Mesendoderm (in vitro differentiated cells): ENCODE measurements around the gene FOXL2NB.

Experiments used
- DNase-seq: peaks from one replicate; pipeline ENCODE4 v3.0.0; 2013
- H2AK5ac ChIP-seq: 2 replicates; pipeline ENCODE4 v1.6.1; 2013; ENCODE audit warnings: low read length, inconsistent platforms
- H2BK120ac ChIP-seq: 2 replicates; pipeline ENCODE4 v1.6.1; 2013; ENCODE audit warnings: low read depth, mild to moderate bottlenecking, low read length, moderate library complexity, mixed read lengths
- H2BK15ac ChIP-seq: replicated peaks from 2 replicates; pipeline ENCODE4 v1.6.1; 2013; ENCODE audit warnings: low read depth, mild to moderate bottlenecking, moderate library complexity
- H2BK5ac ChIP-seq: 2 replicates; pipeline ENCODE4 v1.6.1; 2013; ENCODE audit warnings: low read length, inconsistent platforms
- H3K18ac ChIP-seq: 2 replicates; pipeline ENCODE4 v1.6.1; 2013; ENCODE audit warnings: mild to moderate bottlenecking, low read length, mixed read lengths
- H3K23ac ChIP-seq: one replicate; pipeline ENCODE4 v1.6.1; 2013; ENCODE audit warnings: low read length
- H3K27ac ChIP-seq: 2 replicates; pipeline ENCODE4 v1.5.1; 2013; ENCODE audit warnings: low read depth, mild to moderate bottlenecking, inconsistent platforms, low read length, moderate library complexity
- H3K27me3 ChIP-seq: 2 replicates; pipeline ENCODE4 v1.6.1; 2013; ENCODE audit warnings: low read length, control low read depth, mild to moderate bottlenecking, inconsistent platforms; ENCODE audit not compliant: insufficient read depth, poor library complexity
- H3K36me3 ChIP-seq: 2 replicates; pipeline ENCODE4 v1.6.1; 2013; ENCODE audit warnings: low read length, inconsistent platforms; ENCODE audit not compliant: control insufficient read depth, insufficient read depth
- H3K4ac ChIP-seq: one replicate; pipeline ENCODE4 v1.6.1; 2013; ENCODE audit warnings: low read depth, mild to moderate bottlenecking, low read length, moderate library complexity
- H3K4me1 ChIP-seq: 2 replicates; pipeline ENCODE4 v1.6.1; 2013; ENCODE audit warnings: low read depth, low read length, inconsistent platforms; ENCODE audit not compliant: control insufficient read depth
- H3K4me2 ChIP-seq: 2 replicates; pipeline ENCODE4 v1.6.1; 2013; ENCODE audit warnings: low read length
- H3K4me3 ChIP-seq: 2 replicates; pipeline ENCODE4 v1.5.1; 2013; ENCODE audit warnings: mild to moderate bottlenecking, low read length
- H3K56ac ChIP-seq: one replicate; pipeline ENCODE4 v1.6.1; 2013; ENCODE audit warnings: low read length
- H3K79me1 ChIP-seq: 2 replicates; pipeline ENCODE4 v1.6.1; 2013; ENCODE audit warnings: low read length, inconsistent platforms
- H3K79me2 ChIP-seq: 2 replicates; pipeline ENCODE4 v1.6.1; 2013; ENCODE audit warnings: mild to moderate bottlenecking, low read length; ENCODE audit not compliant: control insufficient read depth, insufficient read depth
- H3K9ac ChIP-seq: 2 replicates; pipeline ENCODE4 v1.6.1; 2013; ENCODE audit warnings: low read length, inconsistent platforms
- H4K5ac ChIP-seq: one replicate; pipeline ENCODE4 v1.6.1; 2013; ENCODE audit warnings: low read length
- H4K8ac ChIP-seq: one replicate; pipeline ENCODE4 v1.6.1; 2013; ENCODE audit warnings: low read depth, mild to moderate bottlenecking, control low read depth, low read length, moderate library complexity
- WGBS: extraction: QIAGEN DNeasy Blood & Tissue Kit; methylation state at CpG from one replicate; pipeline ENCODE4 v1.1.7; 2013; ENCODE audit warnings: low lambda C conversion rate, missing lambda C conversion rate; ENCODE audit not compliant: insufficient coverage; ENCODE audit errors: extremely low coverage; 5-methylcytosine and 5-hydroxymethylcytosine counted together

Gene FOXL2NB

DNA sequence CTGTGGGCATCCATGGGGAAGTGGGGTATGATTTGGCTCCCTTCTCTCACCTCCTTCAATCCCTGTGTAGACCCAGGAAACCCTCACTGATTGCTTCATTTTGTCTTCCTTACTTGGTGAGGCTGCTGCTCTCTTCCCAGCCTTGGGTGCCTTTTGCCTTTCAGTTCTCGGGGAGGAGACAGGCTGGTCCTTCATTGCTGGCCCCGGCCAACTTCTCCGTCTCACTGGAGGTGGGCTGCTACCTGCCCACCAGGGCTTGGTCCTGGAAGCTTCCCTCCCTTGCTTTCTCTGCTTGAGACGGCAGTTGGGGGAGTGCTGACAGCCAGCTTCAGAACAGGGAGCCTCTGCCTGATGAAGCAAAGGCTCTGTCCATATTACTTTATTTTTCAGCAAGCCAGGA is 4.7 kb upstream of the FOXL2NB start:
- no peak overlapping the region for H3K27ac ChIP-seq
- H2AK5ac ChIP-seq = no peak overlapping the region
- no peak overlapping the region for H2BK120ac ChIP-seq
- no peak overlapping the region for H2BK5ac ChIP-seq
- H2BK15ac ChIP-seq = no peak overlapping the region
- no peak overlapping the region for H4K5ac ChIP-seq
- H4K8ac ChIP-seq = no peak overlapping the region
- H3K79me2 ChIP-seq = no peaks in the 10 kb centered on the region
- H3K79me1 ChIP-seq = no peaks in the 10 kb centered on the region
- peaks cover 58% of the 10 kb centered on the region for H3K27me3 ChIP-seq
- H3K18ac ChIP-seq = no peak overlapping the region
- DNase-seq = no peak
- H3K4me2 ChIP-seq = no peak overlapping the region
- no peak overlapping the region for H3K56ac ChIP-seq
- no CpG with 5 or more reads among the region's 4 CpGs for WGBS
- H3K4me1 ChIP-seq = peaks cover 3% of the 10 kb centered on the region
- H3K36me3 ChIP-seq = no peaks in the 10 kb centered on the region
- H3K9ac ChIP-seq = no peak overlapping the region
- no peak overlapping the region for H3K4me3 ChIP-seq
- H3K23ac ChIP-seq = no peak overlapping the region
- no peak overlapping the region for H3K4ac ChIP-seq

DNA sequence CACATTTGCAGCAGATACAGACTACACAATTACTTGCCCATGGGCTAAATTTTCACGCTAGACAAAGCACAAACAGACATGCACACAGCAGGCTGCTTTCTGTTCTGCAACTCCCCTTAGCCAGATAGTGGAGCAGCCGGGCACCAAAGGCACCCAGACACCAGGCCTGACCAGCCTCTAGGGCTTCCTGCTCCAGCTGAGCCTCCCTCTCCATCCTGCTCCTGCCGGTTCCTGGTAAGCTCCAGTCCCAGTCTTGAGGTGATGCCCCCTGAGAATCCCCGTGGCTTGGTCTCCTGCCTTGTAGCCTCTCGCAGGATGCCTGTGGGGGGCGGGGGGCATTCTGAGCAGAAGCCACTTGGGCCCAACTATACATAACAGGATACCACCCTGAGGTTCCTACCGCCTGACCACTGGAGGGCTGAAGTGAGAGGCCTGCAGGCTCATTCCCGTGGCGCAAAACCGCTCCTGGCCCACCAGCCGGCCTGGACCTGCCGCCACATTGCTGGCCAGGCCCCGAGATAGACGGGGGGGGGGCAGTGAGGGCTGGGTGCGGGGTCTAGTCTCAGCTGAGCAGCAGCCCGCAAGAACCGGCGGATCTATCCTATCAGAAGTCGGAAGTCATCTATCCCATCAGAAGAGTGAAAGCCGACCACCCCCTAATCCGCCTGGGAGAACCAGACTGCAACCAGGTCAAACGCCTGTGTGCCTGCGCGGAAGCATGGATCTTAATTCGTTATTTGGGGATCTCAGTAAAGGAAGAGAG is 4.0 kb upstream of the FOXL2NB start:
- no peak overlapping the region for H3K23ac ChIP-seq
- H4K5ac ChIP-seq = no peak overlapping the region
- H3K79me2 ChIP-seq = no peaks in the 10 kb centered on the region
- no peak overlapping the region for H3K4ac ChIP-seq
- H4K8ac ChIP-seq = no peak overlapping the region
- WGBS = no CpG with 5 or more reads among the region's 25 CpGs
- H3K36me3 ChIP-seq = no peaks in the 10 kb centered on the region
- H2BK15ac ChIP-seq = no peak overlapping the region
- no peak overlapping the region for H3K56ac ChIP-seq
- H3K27ac ChIP-seq = no peak overlapping the region
- H2BK120ac ChIP-seq = no peak overlapping the region
- DNase-seq = peak; percentile 58
- no peaks in the 10 kb centered on the region for H3K4me1 ChIP-seq
- H3K27me3 ChIP-seq = peaks cover 53% of the 10 kb centered on the region
- no peak overlapping the region for H3K9ac ChIP-seq
- no peak overlapping the region for H2BK5ac ChIP-seq
- H2AK5ac ChIP-seq = no peak overlapping the region
- H3K18ac ChIP-seq = no peak overlapping the region
- H3K4me2 ChIP-seq = no peak overlapping the region
- H3K4me3 ChIP-seq = no peak overlapping the region
- H3K79me1 ChIP-seq = no peaks in the 10 kb centered on the region

DNA sequence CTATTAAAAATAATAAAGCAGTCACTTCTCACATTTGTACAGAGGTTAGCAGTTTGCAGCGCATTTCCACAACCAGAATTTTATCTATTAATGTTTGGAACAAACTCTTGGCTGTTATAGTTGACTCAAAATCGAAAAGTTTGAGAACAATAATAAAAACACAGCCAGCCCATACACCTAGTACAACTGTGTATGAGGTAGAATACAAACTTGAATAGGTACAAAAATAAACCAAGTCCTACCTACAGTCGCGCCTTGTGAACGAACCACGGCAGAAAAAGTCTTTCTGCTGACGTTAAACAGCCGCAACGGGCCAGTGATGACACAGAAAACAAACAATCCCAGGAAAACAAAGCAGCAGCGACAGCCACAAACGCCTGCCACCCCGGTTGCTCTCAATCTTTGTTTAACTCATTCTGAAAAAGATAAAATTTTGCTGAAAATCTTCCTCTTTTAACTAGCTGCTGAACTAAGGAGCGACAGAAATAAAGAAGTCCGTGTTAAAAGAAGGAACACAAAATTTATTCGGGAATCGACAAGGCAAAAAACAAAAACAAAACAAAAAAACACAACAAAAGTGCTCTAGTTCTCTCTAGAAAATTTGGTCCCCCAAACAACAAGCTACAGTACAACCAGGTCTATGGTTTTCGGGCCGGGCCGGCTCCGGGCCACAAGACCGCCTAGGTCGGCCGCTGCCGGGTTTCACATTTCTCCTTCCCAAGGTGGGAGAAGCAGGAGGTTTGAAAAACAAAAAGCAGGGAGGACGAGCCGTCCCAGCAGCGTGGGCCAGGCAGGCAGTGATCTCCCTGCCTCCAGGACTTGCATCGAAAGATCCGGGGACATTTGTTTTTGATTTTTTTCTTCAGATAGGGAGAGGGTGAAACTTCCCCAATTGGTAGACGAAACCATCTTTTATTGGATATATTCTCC is 3.0 kb upstream of the FOXL2NB start:
- H3K56ac ChIP-seq = no peak overlapping the region
- H4K8ac ChIP-seq = no peak overlapping the region
- no peaks in the 10 kb centered on the region for H3K79me1 ChIP-seq
- peak; percentile 72 for DNase-seq
- peak overlapping the region; percentile 25 for H3K18ac ChIP-seq
- no peak overlapping the region for H4K5ac ChIP-seq
- H3K23ac ChIP-seq = no peak overlapping the region
- H3K27ac ChIP-seq = no peak overlapping the region
- no peak overlapping the region for H2AK5ac ChIP-seq
- no peaks in the 10 kb centered on the region for H3K36me3 ChIP-seq
- H2BK120ac ChIP-seq = no peak overlapping the region
- H3K4me2 ChIP-seq = peak overlapping the region; percentile 3
- no peak overlapping the region for H3K4ac ChIP-seq
- H3K4me3 ChIP-seq = no peak overlapping the region
- H3K27me3 ChIP-seq = peaks cover 52% of the 10 kb centered on the region
- H3K4me1 ChIP-seq = no peaks in the 10 kb centered on the region
- no peaks in the 10 kb centered on the region for H3K79me2 ChIP-seq
- H2BK5ac ChIP-seq = no peak overlapping the region
- H3K9ac ChIP-seq = no peak overlapping the region
- H2BK15ac ChIP-seq = no peak overlapping the region
- no CpG with 5 or more reads among the region's 30 CpGs for WGBS

DNA sequence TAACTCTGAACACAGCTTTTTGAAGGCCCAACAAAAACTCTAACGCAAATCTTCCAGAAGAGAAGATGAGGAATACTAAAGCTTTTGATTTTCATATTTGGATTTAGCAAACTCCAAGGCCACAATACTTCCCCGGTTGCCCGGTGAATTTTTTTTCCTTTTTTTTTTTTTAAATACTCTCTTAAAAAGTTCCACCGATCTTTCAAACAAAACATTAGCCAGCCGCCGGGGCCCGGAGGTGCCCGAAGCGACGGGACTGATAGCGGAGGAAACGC is 2.4 kb upstream of the FOXL2NB start:
- no peak overlapping the region for H3K23ac ChIP-seq
- peaks cover 2% of the 10 kb centered on the region for H3K4me1 ChIP-seq
- H2BK5ac ChIP-seq = no peak overlapping the region
- H3K4me3 ChIP-seq = no peak overlapping the region
- H3K18ac ChIP-seq = no peak overlapping the region
- no peak overlapping the region for H3K4ac ChIP-seq
- H3K36me3 ChIP-seq = no peaks in the 10 kb centered on the region
- H3K79me1 ChIP-seq = no peaks in the 10 kb centered on the region
- no peak overlapping the region for H3K9ac ChIP-seq
- no CpG with 5 or more reads among the region's 12 CpGs for WGBS
- H4K5ac ChIP-seq = no peak overlapping the region
- H2BK120ac ChIP-seq = no peak overlapping the region
- H3K27me3 ChIP-seq = peaks cover 52% of the 10 kb centered on the region
- DNase-seq = no peak
- no peaks in the 10 kb centered on the region for H3K79me2 ChIP-seq
- H3K56ac ChIP-seq = peak overlapping the region; percentile 65
- no peak overlapping the region for H2BK15ac ChIP-seq
- no peak overlapping the region for H4K8ac ChIP-seq
- H2AK5ac ChIP-seq = no peak overlapping the region
- peak overlapping the region; percentile 59 for H3K4me2 ChIP-seq
- no peak overlapping the region for H3K27ac ChIP-seq

DNA sequence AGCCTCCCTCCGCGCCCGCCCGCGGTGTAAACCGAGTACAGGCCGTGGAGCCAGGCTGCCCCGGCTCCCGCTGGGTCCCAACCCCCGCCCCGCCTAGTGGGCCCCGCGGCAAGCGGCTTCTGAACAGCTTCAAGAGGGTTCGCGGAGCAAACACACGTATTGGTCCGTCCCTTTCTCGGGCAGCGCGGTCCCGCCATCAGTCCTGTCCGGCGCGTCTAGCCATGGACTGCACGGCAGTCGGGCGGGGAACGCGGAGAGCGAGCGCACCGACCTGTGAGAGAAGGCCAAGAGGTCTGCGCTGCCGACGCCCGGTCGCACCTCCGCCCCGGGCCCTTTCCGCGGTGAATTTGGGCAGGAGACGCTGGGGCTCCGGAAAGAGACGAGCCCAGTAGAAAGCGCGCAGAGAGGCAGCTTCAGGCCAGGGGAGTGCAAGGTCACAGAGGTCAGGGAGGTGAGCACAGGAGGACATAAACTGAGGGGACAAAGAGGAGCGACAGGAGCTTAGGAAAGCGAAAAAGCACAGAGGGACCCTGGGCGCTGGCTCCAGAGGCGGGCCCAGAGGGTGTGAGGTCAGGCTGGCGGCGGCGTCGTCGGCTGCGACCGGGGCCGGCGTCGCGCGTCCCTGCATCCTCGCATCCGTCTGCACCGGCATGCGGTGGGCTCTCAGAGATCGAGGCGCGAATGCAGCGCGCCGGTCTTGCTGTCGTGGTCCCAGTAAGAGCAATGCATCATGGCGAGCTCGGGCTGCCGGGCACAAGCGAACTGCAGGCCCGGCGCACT is 1.9 kb upstream of the FOXL2NB start:
- Histone ChIP-seq H2AK5ac (no peak overlapping the region), H2BK5ac (no peak overlapping the region), H3K27me3 (peaks cover 52% of the 10 kb centered on the region), H3K4ac (no peak overlapping the region), H3K4me1 (peaks cover 4% of the 10 kb centered on the region), H3K79me1 (no peaks in the 10 kb centered on the region), H2BK120ac (no peak overlapping the region), H2BK15ac (no peak overlapping the region), H3K79me2 (no peaks in the 10 kb centered on the region), H3K9ac (peak overlapping the region; percentile 55), H4K5ac (no peak overlapping the region), H3K18ac (peak overlapping the region; percentile 34), H3K27ac (no peak overlapping the region), H3K36me3 (no peaks in the 10 kb centered on the region), H4K8ac (no peak overlapping the region), H3K23ac (peak overlapping the region; percentile 6), H3K4me2 (peak overlapping the region; percentile 59), H3K56ac (peak overlapping the region; percentile 65), H3K4me3 (no peak overlapping the region)
- peak; percentile 78 for DNase-seq
- no CpG with 5 or more reads among the region's 80 CpGs for WGBS
